Measurements from ENCODE around the gene NOL7. TPM values are rescaled to one million over a fixed set of nuclear protein-coding genes. Genes with fewer than 3 reads are reported as not detected.
A peak's percentile ranks its signal among the peaks of the same experiment; 100 is the strongest.

NOL7 gene
- total and polyA plus RNA-seq, 2 of the 13 experiments (the other 11 are each of a cell fraction or from before 2014, with no cell fraction given) = 37.8 to 186 TPM

DNA sequence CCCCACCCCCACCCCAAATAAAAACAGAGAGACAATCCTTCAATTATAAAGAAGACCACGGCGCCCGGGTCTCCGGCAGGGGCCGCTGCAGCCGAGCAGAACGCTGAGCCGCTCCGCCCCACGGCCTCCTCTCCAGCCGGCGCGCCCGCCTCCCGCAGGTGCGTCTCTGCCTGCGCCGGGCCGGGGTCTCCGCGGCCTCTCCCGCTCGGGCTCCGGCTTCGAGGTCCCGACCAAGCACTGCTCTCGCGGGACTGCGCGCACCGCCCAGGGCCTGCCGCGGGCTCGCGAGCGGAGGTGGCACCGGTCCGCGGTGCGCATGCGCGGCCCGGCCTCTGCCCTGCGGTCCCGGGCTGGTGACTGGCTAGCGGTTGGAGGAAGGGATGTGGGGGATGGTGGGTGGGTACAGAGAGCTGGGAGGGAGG, 41.0 kb upstream of the NOL7 start (continued):
- TF ChIP-seq, protein P1, sequence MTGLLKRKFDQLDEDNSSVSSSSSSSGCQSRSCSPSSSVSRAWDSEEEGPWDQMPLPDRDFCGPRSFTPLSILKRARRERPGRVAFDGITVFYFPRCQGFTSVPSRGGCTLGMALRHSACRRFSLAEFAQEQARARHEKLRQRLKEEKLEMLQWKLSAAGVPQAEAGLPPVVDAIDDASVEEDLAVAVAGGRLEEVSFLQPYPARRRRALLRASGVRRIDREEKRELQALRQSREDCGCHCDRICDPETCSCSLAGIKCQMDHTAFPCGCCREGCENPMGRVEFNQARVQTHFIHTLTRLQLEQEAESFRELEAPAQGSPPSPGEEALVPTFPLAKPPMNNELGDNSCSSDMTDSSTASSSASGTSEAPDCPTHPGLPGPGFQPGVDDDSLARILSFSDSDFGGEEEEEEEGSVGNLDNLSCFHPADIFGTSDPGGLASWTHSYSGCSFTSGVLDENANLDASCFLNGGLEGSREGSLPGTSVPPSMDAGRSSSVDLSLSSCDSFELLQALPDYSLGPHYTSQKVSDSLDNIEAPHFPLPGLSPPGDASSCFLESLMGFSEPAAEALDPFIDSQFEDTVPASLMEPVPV (CRISPR knock-in tag; IDR thresholded peaks at IDR 0.05) = peak; percentile 15; the same call in 1 of the 2 replicates
- TF ChIP-seq SRY (CRISPR knock-in tag; IDR thresholded peaks at IDR 0.05) (peak; percentile 59; the same call in 1 of the 2 replicates), ZFX (CRISPR knock-in tag; IDR thresholded peaks at IDR 0.05; ENCODE audit: low read depth) (peak; percentile 79), MYNN (CRISPR knock-in tag; IDR thresholded peaks at IDR 0.05; ENCODE audit: low read depth) (no peak), HNRNPUL1 (IDR thresholded peaks at IDR 0.05; ENCODE audit: low read depth, low read length) (no peak), ZSCAN25 (CRISPR knock-in tag; IDR thresholded peaks at IDR 0.05) (peak; percentile 27; the same call in 1 of the 2 replicates), ZNF160 (CRISPR knock-in tag; IDR thresholded peaks at IDR 0.05) (no peak; the same call in 1 of the 2 replicates), SMAD1 (CRISPR knock-in tag; IDR thresholded peaks at IDR 0.05; ENCODE audit: borderline replicate concordance, low read depth) (peak; percentile 35; the same call in 1 of the 2 replicates), ZNF136 (CRISPR knock-in tag; IDR thresholded peaks at IDR 0.05; ENCODE audit: low read depth) (no peak), ZNF235 (CRISPR knock-in tag; IDR thresholded peaks at IDR 0.05; ENCODE audit: borderline replicate concordance) (no peak; the same call in 1 of the 2 replicates), MLLT10 (CRISPR knock-in tag; IDR thresholded peaks at IDR 0.05) (no peak), ZNF441 (CRISPR knock-in tag; IDR thresholded peaks at IDR 0.05; ENCODE audit: borderline replicate concordance) (0 out of 2 replicates have a peak, but pooled peaks have one; percentile 5), HNRNPLL (IDR thresholded peaks at IDR 0.05; ENCODE audit: low read depth, low read length, poor library complexity, severe bottlenecking) (peak; percentile 52), DR1 (CRISPR knock-in tag; IDR thresholded peaks at IDR 0.05) (peak; percentile 22; the same call in 1 of the 2 replicates), BRCA1 (CRISPR knock-in tag; IDR thresholded peaks at IDR 0.05) (no peak)
- TF ChIP-seq, protein P2, sequence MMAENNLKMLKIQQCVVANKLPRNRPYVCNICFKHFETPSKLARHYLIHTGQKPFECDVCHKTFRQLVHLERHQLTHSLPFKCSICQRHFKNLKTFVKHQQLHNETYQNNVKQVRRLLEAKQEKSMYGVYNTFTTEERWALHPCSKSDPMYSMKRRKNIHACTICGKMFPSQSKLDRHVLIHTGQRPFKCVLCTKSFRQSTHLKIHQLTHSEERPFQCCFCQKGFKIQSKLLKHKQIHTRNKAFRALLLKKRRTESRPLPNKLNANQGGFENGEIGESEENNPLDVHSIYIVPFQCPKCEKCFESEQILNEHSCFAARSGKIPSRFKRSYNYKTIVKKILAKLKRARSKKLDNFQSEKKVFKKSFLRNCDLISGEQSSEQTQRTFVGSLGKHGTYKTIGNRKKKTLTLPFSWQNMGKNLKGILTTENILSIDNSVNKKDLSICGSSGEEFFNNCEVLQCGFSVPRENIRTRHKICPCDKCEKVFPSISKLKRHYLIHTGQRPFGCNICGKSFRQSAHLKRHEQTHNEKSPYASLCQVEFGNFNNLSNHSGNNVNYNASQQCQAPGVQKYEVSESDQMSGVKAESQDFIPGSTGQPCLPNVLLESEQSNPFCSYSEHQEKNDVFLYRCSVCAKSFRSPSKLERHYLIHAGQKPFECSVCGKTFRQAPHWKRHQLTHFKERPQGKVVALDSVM (CRISPR knock-in tag; IDR thresholded peaks at IDR 0.05) = peak; percentile 72; the same call in 1 of the 2 replicates
- TF ChIP-seq, protein P3, sequence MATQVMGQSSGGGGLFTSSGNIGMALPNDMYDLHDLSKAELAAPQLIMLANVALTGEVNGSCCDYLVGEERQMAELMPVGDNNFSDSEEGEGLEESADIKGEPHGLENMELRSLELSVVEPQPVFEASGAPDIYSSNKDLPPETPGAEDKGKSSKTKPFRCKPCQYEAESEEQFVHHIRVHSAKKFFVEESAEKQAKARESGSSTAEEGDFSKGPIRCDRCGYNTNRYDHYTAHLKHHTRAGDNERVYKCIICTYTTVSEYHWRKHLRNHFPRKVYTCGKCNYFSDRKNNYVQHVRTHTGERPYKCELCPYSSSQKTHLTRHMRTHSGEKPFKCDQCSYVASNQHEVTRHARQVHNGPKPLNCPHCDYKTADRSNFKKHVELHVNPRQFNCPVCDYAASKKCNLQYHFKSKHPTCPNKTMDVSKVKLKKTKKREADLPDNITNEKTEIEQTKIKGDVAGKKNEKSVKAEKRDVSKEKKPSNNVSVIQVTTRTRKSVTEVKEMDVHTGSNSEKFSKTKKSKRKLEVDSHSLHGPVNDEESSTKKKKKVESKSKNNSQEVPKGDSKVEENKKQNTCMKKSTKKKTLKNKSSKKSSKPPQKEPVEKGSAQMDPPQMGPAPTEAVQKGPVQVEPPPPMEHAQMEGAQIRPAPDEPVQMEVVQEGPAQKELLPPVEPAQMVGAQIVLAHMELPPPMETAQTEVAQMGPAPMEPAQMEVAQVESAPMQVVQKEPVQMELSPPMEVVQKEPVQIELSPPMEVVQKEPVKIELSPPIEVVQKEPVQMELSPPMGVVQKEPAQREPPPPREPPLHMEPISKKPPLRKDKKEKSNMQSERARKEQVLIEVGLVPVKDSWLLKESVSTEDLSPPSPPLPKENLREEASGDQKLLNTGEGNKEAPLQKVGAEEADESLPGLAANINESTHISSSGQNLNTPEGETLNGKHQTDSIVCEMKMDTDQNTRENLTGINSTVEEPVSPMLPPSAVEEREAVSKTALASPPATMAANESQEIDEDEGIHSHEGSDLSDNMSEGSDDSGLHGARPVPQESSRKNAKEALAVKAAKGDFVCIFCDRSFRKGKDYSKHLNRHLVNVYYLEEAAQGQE (IDR thresholded peaks at IDR 0.05; ENCODE audit: borderline replicate concordance in 1 of 2, low read depth in 1 of 2, low read length in 2 of 2) = 0 out of 4 replicates have a peak, but pooled peaks of 1 of the 2 experiments have one; percentile 13
- TF ChIP-seq, protein P4, sequence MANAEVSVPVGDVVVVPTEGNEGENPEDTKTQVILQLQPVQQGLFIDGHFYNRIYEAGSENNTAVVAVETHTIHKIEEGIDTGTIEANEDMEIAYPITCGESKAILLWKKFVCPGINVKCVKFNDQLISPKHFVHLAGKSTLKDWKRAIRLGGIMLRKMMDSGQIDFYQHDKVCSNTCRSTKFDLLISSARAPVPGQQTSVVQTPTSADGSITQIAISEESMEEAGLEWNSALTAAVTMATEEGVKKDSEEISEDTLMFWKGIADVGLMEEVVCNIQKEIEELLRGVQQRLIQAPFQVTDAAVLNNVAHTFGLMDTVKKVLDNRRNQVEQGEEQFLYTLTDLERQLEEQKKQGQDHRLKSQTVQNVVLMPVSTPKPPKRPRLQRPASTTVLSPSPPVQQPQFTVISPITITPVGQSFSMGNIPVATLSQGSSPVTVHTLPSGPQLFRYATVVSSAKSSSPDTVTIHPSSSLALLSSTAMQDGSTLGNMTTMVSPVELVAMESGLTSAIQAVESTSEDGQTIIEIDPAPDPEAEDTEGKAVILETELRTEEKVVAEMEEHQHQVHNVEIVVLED (CRISPR knock-in tag; IDR thresholded peaks at IDR 0.05; ENCODE audit: borderline replicate concordance) = peak; percentile 38; the same call in 1 of the 2 replicates
